Activated T-cell treated with anti-CD3 and anti-CD28 coated beads for 4 hours (primary cell): ENCODE data around the gene METTL21A.

Experiments
- DNase-seq: peaks from one replicate; pipeline ENCODE4 v3.0.0-alpha.2; 2020

The METTL21A gene

GRCh38 chr2:207621501-207622039, 3.6 kb downstream of the METTL21A start:
- DNase-seq, result no peak

- DNase-seq, result no peak
Observed at GRCh38 chr2:207619764-207620203, 5.4 kb downstream of the METTL21A start.

GRCh38 chr2:207617011-207617671, 8.1 kb downstream of the METTL21A start:
- no peak for DNase-seq

GRCh38 chr2:207616185-207616584, 9.0 kb downstream of the METTL21A start:
- no peak for DNase-seq

GRCh38 chr2:207614824-207615223, 10.4 kb downstream of the METTL21A start:
- no peak for DNase-seq

DNA sequence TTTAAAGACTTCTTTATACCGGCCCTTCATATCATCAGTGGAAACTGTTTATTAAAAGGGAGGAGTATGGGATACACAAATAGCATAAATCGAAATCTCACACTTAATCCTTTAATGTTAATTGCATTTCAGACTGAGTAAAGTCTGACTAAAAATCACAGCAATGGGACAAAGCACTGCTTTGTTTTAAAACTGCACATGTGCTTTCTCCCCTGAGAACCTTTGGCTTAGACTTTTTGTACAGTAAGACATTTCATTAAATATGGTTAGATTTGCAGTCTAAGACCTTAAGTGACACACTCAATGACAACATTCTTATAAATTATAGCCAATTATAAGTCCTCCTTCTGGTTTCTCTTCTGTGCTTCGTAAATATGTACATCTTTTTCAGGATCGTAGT, 12.5 kb downstream of the METTL21A start:
- no peak for DNase-seq

- no peak for DNase-seq
Observed at GRCh38 chr2:207606829-207607228, 18.4 kb downstream of the METTL21A start.

GRCh38 chr2:207606399-207606798, 18.8 kb downstream of the METTL21A start:
- no peak for DNase-seq

- no peak for DNase-seq
Observed at GRCh38 chr2:207603486-207603885, 21.7 kb downstream of the METTL21A start.

- no peak for DNase-seq
Observed at GRCh38 chr2:207601774-207602173, 23.4 kb downstream of the METTL21A start.

DNA sequence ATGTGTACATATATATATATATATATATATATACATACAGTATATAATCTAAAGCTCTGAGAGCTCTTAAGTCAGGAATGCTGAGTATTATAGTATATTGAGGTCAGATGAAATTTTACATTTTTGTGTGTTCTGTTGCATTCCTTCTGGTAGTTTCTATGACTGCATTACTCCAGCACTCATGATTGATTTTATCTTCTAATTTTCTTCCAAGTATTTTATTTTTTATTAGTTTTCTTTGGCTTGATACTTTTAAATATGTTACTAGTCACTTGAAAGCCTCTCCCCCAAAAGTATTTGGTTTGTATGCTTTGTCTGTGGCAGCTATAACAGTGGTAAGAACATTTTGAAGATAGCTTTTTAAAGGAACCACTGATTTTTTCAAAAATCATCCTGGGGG, 25.0 kb downstream of the METTL21A start:
- DNase-seq, result no peak

GRCh38 chr2:207599636-207600035, 25.6 kb downstream of the METTL21A start:
- no peak for DNase-seq

- DNase-seq, result no peak
Observed at GRCh38 chr2:207594731-207595130, 30.5 kb downstream of the METTL21A start.

GRCh38 chr2:207594264-207594663, 30.9 kb downstream of the METTL21A start:
- no peak for DNase-seq

DNA sequence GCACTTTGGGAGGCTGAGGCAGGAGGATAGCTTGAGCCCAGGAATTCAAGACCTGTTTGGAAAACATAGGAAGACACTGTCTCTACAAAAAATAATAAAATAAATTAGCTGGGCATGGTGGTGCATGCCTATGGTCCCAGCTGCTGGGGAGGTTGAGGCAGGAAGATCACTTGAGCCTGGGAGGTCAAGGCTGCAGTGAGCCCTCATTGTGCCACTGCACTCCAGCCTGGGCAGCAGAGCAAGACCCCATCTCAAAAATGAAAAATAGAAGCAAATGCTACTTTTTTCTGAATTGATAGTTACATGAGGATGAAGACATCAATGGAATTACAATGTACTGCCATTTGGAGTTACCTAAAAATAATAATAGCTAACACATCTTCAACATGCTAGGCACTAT, 31.9 kb downstream of the METTL21A start:
- DNase-seq, result no peak

DNA sequence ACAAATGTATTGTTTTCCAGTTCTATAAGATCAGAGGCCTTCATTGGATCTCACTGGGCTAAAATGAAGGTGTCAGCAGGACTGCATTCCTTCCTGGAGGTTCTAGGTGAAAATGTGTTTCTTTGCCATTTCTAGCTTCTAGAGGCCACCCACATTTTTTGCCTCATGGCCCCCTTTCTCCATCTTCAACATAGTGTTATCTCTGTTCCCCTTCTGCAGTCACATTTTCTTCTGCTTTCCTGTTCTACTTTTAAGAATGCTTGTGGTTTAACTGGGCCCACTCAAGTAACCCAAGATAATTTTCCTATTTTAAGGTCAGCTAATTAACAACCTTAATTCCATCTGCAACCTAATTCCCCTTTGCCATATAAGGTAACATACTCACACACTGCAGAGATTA, 36.1 kb downstream of the METTL21A start:
- DNase-seq, result no peak

- DNase-seq, result no peak
Observed at GRCh38 chr2:207587305-207587704, 37.9 kb downstream of the METTL21A start.

- DNase-seq, result no peak
Observed at GRCh38 chr2:207584952-207585351, 40.2 kb downstream of the METTL21A start.

- DNase-seq, result no peak
Observed at GRCh38 chr2:207571370-207571769, 53.8 kb downstream of the METTL21A start.

DNA sequence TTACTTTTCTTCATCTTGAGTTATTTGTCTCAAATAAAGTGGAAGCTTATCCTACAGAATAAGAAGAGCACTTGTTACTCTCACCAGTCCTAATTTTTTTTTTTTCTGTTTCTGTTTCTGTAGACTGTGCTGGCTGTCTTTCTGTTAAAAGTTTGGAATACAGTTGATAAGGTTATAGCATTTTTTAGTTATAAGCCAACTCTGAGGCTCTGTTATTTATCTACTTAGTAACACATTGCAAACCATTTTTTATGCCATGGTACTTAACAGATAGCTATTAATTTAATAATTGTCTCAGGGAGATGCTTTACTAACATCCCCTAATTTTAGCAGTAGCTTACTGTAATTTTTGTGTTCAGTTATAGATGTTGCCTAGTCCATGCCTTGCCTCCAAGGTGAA, 57.5 kb downstream of the METTL21A start:
- DNase-seq, result no peak

DNA sequence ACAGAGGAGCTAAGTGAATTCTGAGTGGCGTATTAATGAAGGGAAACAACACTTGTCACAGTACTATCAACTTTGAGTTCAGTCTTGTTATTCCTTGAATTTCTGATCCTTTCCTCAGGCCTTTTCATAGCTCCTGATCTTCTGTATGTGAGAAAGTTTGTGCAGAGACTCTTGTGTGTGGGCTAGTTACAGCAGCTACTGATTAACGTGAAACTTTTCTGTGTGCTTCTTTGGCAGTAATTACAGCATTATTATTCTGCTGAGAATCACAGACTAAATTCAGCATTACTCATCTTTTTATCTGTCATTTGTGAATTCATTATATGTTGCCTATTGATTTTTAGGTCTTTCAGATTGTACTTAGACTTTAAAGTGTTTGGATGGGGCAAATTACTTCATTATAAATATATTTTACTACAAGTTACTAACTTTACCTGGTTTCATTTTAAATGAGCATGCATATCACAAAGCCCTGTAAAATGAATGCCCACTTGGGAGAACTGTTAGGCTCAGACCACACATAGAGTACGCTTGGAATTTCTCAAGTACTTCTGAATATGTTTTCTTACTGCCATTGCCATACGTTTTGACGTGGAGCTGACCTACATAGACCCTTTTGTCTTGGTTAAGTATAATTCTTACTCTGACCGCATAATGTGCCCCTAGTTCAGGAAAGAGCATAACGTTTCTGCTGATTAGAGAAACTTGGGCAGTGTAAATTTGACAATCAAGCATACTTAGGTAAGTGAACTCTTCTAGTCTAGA, 59.3 kb downstream of the METTL21A start:
- no peak for DNase-seq
